GM18499 (cell line): ENCODE measurements around the gene FRMD8.
"Not testable (repeated sequence)": the region's sequence is repeated elsewhere in the genome, so short reads cannot be mapped to it uniquely, and the experiment has no call there.

Experiments used
- ATAC-seq: cut with Tn5 transposase; IDR thresholded peaks from one replicate; pipeline ENCODE4 v1.9.1; 2021; ENCODE audit warnings: moderate number of reproducible peaks; ENCODE audit not compliant: insufficient read depth, unreplicated experiment

Gene FRMD8

DNA sequence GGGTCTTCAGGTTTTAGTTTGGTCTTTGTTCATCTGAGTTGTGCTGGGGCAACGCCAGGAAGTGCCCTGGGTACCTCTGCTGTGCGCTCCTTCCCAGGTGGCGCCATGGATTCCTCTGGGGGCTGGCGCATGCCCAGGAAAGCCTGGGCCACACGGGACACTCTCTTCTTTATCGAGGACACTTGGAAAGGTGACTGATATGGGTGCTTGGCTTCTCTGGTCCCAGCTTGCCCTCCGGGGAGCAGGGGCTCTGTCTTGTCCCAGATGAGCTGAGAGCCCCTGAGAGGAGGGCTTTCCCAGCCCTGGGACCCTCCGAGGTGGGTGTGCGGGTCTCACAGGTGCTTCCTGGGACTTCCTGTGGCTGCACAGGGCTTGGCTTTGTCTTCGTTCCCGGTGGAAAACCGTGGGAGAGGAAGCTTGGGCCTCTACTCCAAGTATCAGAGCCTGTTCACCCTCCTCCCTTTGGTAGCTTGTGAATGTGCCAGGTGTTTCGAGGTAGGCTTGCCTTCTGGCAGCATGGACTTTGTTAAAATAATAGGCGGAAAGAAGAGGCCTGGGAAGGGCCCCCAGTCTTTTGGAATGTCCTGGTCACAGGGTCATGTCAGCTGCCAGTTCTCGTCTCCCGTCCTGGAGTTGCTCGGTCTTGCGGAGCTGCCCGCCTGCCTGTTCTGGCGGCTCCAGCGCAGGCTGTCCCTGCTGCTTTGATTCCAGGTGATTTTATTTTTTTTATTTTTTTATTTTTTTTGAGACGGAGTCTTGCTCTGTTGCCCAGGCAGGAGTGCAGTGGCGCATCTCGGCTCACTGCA lies 26.0 kb downstream of the FRMD8 start:
- no peak for ATAC-seq

DNA sequence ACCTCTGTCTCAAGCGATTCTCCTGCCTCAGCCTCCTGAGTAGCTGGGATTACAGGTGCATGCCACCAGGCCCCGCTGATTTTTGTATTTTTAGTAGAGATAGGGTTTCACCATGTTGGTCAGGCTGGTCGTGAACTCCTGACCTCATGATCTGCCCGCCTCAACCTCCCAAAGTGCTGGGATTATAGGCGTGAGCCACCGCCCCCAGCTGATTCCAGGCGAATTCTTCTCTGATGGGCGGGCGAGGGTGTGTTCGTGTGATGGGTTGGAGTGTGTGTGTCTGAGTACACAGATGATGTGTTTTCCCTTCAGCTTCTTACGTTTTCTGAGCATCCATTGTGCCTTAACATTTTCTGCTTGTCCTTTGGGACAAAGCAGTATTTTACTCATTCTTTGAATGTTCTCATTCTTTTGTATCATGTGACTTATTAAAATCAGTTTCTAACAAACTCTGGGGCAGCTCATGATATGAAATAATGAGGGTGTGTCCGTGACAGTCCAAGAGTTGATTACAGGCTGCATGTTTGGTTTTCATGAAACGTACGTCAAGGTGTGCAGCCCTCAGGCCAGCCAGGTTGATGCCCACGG lies 26.7 kb downstream of the FRMD8 start:
- ATAC-seq = not testable (repeated sequence)

DNA sequence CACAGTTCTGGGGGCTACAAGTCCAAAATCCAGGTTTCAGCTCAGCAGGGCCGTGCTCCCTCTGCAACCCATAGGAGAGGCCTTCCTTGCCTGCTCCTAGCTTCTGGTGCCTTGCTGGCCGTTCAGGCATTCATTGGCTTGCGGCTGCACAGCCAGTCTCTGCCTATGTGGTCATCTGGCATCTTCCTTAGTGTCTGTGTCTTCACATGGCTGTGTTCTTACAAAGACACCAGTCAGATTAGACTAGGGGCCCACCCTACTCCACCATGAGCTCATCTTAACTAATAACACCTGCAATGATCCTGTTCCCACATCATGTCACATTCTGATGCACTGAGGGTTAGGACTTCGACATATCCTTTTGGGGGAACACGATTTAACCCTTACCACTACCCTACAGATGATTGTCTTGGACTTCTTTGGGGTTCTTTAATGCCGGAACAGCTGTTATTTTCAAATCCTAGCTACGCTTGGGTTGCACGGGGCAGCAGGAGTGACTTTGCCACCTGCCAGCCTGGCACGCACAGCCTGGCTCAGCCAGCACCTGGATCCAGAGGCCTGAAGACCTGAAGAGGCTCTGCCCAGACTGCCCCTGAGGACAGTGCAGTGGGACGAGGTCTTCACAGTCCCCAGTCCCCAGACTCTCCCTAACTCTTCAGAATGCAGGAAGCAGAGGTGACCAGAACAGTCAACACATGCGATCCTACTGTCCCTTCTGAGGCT lies 28.5 kb downstream of the FRMD8 start:
- ATAC-seq = no peak

DNA sequence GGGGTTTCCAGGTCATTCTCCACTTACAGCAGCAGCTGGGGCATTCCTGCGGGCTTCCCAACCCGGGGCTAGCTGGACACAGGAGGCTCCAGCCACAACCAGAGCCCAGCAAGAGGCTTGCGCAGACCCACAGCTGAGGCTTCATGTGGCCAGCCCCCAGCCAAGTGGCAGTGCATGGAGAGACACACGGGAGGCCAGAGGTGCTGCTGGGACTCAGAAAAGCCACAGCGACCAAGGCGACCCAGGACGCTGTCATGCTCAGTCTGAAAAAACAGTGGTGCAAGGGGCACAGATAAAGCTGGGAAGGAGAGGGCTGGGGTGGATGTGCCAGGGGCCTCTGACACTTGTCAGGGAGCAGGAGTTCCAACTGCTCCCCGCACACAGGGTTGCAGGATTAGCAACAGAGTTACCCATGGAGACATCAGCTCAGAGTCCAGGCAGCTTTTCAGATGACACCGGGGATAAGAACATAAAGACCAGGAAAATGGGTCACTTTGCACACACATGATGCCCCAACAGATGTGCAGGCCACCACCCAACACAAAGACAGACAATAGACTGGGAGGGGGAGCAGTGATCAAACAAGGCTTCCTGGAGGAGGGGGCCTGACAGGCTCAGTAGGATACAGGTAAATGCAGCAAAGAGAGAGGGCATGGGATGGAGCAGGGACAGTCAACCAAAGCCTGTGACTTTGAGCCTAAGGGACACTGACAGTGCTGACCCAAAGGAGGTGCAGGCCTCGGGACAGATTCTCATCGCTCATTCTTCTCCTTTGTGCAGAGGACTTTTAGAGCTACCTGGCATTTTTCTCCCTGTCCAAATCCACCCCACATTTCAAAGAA lies 29.3 kb downstream of the FRMD8 start:
- ATAC-seq = no peak

DNA sequence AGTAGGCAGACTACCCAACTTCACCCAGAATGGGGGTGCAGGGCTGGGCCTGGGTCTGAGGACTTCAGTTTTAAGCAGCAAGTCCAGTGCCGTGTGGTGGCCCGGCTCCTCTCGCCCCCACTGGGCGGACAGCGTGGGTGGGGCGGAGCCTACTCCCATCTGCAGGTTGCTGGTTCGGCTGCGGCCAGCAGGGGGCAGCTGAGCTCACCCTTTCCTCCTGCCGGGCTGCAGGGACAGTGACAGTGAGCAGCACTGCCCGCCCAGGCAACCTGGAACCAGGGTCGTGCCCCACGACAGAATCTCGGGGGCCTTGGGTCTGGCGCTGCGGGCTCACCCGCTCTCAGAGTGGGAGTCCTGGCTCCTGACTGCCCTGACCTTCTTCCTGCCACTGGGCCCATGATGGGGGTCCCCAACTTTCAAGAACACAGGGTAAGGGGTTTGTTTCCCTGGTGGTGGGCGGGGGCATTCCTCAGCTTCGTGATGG lies 29.9 kb downstream of the FRMD8 start:
- no peak for ATAC-seq

DNA sequence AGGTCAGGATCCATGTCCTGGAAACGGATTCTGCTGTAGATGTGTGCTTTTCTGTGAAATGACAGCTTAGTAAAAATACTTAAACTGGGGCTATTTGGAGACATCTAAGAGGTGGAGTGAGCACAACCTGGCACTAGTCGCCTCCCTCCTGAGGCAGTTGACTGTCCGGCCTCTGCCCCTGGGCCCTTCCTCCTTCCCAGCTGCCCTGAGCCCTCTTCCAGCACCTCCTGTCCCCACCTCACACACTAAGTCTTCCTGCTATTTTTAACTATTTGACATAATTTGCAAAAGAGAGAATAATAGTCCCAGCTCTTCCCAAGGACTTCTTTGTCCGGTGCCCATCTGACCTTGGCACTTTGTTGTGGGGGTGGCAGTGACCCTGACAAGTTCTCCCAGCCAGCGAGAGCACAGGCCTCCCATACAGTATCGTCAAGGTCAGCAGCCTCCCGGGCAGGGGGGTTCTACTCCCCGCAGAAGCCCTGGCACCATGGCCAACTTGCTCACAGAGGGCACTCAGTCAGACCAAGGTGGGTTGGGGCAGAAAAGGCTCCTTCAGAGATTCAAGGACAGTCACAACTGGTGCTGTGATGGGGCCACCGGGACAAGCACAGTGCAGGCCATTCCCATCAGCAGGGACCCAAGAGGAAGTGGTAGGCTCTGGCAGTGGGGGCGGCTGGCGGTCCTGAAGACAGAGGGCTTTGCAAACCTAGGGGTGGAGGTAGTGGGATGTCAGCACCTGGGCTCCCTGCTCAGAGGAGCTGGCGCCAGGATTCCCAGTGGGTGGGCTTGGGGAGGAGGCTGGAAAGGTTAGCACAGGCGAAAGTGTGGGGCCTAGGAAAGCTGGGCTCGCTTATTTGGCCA lies 30.6 kb downstream of the FRMD8 start:
- no peak for ATAC-seq

DNA sequence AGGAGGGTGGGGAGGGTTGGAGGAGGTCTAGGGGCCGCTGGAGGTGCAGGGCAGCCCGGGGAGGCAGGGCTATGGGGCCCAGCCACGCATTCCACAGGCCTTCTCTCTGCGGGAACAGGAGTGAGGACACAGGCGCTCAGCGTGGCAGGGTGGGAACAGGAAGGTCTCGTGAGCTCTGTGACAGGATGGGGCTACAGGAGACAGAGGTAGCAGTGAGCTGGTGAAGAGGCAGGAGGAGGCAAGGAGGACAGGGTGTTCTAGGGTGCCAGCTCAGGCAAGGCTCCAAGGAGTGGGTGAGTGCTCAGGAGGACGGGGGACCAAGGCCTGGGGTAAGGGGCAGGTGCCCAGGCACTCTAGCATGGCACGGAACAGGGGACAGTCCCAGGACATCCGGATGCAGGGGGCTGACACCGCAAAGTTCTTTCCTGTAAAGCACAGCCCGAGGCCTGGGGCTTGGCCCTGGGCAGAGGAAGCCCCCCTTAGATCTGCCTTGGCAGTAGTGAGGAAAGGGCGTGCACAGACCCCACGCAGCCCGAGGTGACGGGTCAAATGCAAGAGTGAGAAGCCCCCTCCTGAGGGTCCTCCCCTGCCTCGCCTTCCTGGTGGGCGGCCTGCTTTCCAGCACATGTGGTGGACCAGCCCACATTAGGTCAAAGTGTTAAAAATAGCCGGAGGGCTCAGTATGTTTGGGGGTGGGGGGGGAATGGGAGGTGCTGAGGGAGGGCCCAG lies 31.4 kb downstream of the FRMD8 start:
- ATAC-seq = no peak

DNA sequence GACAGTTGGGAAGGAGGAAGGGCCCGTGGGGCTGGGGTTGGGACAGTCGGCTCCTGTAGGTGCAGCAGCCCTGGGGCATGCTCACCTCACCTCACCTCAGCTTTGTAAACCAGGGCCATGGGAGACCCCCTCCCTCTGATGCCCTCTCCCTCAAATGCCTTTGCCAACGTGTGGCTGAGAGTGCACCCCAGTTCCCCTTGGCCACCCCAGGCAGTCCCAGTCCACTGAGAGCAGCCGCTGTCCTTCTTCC lies 31.9 kb downstream of the FRMD8 start:
- ATAC-seq = no peak

DNA sequence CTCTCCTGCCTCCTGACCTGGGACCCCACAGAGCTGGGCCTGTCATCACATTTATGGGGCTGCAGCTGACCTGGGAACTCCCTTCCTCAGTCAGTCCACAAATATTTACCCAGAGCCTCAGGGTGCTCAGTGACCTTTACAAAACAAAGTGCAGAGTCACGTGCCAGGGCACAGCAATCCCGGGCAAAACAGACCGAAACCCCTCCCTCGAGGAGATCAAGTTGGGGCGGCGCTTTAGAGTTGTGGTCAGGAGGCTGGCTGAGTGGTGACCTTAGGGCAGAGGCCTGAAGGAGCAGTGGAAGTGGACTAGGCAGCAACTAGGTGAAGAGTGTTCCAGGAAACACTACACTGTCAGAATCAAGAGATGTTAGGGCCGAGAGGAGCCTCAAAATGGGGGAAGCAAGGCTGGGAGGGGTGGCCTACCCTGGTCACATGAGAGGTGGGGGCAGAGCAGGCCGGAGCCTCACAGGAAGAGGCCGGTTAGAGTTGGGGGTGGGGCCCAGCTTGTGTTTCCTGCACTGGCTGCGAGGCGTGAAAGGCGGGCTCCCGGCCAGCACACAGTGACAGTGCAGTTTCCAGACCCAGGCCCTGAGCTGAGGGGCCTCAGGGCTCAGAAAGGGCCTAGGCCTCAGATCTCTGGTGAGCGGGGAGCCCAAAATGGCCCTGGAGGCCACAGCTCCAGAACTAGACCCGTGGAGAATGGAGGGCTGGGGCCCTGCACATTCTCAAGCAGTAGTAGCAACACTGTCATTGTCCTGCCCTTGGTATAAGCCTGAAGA lies 32.4 kb downstream of the FRMD8 start:
- ATAC-seq = peak; percentile 27

DNA sequence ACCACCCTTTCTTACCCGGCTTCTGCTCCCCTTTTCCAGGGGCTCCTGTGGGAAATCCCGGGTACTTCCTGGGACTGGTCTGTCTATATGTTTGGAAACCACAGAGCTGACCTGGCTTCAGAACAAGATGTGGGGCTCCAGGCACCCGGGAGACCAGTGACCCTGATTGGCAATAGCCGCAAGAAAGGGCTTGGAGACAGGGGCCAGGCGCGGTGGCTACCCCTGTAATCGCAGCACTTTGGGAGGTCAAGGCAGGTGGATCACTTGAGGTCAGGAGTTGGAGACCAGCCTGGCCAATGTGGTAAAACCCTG lies 33.0 kb downstream of the FRMD8 start:
- no peak for ATAC-seq

DNA sequence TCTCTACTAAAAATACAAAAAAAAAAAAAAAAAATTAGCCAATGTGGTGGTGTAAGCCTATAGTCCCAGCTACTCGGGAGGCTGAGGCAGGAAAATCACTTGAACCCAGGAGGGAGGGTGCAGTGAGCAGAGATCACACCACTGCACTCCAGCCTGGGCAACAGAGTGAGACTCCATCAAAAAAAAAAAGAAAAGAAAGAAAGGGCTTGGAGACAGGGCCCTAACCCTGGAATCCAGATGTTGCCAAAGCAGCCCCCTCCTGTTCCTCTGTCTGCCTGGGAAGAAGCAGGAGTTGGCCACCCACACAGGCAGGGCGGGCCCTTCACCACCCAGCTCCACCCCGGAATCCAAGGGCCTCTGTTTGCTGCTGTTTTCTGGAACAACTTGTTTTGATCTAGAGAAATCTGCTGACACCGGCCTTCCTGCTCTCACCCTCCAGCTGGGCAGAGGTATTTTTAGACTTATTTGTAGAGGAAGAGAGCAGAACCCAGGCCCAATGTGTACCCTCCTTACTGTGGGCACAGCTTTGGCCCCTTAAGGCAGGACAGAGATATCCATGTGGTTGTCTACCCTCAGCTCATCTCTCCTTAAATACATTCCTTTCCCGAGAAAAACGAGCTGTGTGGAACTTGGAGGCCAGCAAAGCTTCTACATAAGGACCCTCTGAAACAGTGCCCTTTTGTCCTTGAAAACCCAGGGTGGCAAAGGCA lies 33.5 kb downstream of the FRMD8 start:
- no peak for ATAC-seq

DNA sequence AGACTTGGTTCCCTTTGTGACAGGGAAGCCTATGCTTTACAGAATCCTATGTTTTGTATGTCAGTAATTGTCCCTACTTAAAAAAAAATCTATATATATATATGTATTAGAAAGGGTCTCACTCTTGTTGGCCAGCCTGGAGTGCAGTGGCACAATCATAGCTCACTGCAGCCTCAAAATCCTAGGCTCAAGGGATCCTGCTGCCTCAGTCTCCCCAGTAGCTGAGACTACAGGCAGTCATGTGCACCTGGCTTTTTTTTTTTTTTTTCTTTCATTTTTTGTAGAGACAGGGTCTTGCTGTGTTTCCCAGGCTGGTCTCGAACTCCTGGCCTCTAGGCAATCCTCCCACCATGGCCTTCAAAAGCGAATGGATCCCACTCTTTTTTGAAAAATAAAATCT lies 34.1 kb downstream of the FRMD8 start:
- ATAC-seq = no peak

DNA sequence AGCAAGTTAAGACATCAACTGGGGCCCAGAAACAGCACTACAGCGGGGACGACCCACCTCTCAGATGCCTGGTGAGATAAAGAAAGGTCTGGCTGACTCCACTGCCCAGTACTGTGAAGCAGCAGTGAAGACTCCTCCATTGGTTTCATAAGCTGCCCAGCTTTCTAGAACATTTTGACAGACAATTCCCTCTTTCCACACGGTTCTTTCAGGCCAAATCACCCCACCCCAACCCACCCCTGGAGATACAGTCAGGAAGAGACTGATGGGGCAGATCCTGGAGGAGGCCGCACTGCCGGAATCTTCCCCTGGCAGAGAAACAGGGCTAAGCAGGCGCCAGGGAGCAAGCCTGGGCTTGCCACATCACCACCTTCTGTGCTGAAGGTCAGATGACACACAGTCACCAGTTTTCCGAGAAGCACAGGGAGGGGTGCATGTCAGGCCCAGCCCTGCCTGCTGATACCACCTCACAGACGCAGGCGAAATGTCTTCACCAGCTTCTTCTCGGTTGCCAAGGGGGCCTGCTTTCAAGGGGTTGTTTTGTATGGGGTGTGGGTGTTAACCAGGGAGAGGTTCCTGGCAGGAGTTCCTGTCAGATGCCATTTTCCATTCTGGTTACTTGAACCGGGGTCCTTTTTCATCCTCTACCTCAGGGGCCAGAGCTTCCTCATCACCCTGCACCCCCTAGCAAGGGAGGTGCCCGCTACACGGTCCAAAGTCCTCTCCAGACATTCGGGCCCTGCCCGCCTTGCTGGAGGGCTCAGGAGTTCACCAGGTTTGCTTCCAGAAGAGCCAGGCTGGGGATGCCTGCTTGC lies 34.7 kb downstream of the FRMD8 start:
- ATAC-seq = no peak

DNA sequence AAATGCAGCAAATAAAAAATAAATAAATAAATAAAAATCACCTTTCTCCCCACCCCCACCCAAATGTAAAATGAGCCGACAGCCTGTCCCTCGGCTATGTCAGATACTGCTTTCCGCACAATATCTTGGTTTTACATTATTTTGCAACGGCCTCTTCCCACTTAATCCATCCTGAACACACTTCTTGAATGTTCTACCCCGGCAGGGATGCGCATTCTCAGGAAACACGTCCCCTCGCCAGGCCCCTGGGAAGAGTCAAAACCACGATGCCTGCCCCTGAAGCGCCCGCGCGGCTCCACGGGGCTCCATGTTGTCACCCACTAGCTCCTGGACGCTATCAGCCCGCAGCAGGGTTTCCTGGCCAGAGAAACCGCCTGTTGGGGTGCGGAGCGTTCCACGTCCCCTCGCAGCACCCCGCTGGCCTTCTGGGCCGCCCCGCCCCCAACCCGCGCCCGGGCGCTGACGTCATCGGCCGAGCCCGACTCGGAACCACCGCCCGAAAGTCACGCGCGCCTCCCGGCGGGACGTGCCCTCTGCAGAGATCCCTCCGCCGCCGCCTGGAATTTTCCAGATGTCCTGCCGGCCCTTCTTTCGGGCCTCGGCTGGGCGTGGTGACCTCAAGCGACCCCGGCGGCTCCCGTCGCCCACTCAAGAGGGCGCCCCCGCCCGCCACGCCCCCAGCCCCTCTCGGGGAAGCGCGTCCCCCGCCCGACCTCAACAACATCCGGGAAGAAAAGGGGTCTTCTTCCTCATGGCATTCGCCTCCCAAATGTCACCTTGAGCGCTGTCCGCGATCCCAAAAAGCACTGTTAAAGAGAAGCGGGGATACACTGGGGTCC lies 35.6 kb downstream of the FRMD8 start:
- no peak for ATAC-seq

DNA sequence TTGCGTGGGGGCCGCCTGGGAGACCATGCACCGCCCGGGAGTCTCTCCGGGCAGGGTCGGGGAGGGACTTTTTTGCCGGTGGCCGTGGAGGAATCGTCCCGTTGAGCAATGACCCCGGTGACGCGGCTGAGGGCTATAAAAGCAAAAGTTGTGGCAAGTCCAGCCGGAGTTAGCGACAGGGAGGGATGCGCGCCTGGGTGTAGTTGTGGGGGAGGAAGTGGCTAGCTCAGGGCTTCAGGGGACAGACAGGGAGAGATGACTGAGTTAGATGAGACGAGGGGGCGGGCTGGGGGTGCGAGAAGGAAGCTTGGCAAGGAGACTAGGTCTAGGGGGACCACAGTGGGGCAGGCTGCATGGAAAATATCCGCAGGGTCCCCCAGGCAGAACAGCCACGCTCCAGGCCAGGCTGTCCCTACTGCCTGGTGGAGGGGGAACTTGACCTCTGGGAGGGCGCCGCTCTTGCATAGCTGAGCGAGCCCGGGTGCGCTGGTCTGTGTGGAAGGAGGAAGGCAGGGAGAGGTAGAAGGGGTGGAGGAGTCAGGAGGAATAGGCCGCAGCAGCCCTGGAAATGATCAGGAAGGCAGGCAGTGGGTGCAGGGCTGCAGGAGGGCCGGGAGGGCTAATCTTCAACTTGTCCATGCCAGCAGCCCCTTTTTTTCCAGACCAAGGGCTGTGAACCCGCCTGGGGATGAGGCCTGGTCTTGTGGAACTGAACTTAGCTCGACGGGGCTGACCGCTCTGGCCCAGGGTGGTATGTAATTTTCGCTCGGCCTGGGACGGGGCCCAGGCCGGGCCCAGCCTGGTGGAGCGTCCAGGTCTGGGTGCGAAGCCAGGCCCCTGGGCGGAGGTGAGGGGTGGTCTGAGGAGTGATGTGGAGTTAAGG lies 36.4 kb downstream of the FRMD8 start, which contains the start of gene NEAT1:
Gene NEAT1 (plus strand): TSS at position 166 of the 883 bp plus-strand sequence.
- no peak for ATAC-seq
